ENCODE results near the gene MMP27.
"Not testable (repeated sequence)": the region's sequence is repeated elsewhere in the genome, so short reads cannot be mapped to it uniquely, and the experiment has no call there.

MMP27 gene

GRCh38 chr11:102705626-102706025 is at the start of gene MMP27:
Gene MMP27 (minus strand): TSS chr11:102705769. CDS start chr11:102705714, 55 bp downstream.
- no peak for DNase-seq (ENCODE audit: low spot score)

- no peak for DNase-seq (ENCODE audit: low spot score)
Measured at GRCh38 chr11:102753267-102753666, 47.7 kb upstream of the MMP27 start.

- no peak for DNase-seq (ENCODE audit: low spot score)
Measured at GRCh38 chr11:102751673-102752072, 46.1 kb upstream of the MMP27 start.

- no peak for DNase-seq (ENCODE audit: low spot score)
Measured at GRCh38 chr11:102749101-102749722, 43.6 kb upstream of the MMP27 start.

- not testable (repeated sequence) for DNase-seq (ENCODE audit: low spot score)
Measured at GRCh38 chr11:102746746-102747578, 41.4 kb upstream of the MMP27 start.

- no peak for DNase-seq (ENCODE audit: low spot score)
Measured at GRCh38 chr11:102734650-102735049, 29.1 kb upstream of the MMP27 start.

- DNase-seq (ENCODE audit: low spot score) = peak; percentile 53
Measured at GRCh38 chr11:102733232-102733875, 27.8 kb upstream of the MMP27 start.

- DNase-seq (ENCODE audit: low spot score) = not testable (repeated sequence)
Measured at GRCh38 chr11:102730944-102731343, 25.4 kb upstream of the MMP27 start.

- DNase-seq (ENCODE audit: low spot score) = peak; percentile 24
Measured at GRCh38 chr11:102729849-102730815, 24.6 kb upstream of the MMP27 start.

- no peak for DNase-seq (ENCODE audit: low spot score)
Measured at GRCh38 chr11:102727890-102728289, 22.3 kb upstream of the MMP27 start.

GRCh38 chr11:102724904-102725500 is 19.4 kb upstream of the MMP27 start, which contains the start of gene MMP8:
Gene MMP8 (minus strand): TSS chr11:102724954. CDS start chr11:102724855, 99 bp downstream.
- DNase-seq (ENCODE audit: low spot score) = peak; percentile 28

- DNase-seq (ENCODE audit: low spot score) = no peak
Measured at GRCh38 chr11:102722821-102723220, 17.3 kb upstream of the MMP27 start.

GRCh38 chr11:102719620-102720277 is 14.2 kb upstream of the MMP27 start:
- DNase-seq (ENCODE audit: low spot score) = no peak

GRCh38 chr11:102717280-102717679 is 11.7 kb upstream of the MMP27 start:
- DNase-seq (ENCODE audit: low spot score) = no peak

- no peak for DNase-seq (ENCODE audit: low spot score)
Measured at GRCh38 chr11:102716527-102716926, 11.0 kb upstream of the MMP27 start.

GRCh38 chr11:102712137-102712536 is 6.6 kb upstream of the MMP27 start:
- no peak for DNase-seq (ENCODE audit: low spot score)

- peak; percentile 45 for DNase-seq (ENCODE audit: low spot score)
Measured at GRCh38 chr11:102709201-102709945, 3.8 kb upstream of the MMP27 start.

GRCh38 chr11:102708654-102709053 is 3.1 kb upstream of the MMP27 start:
- no peak for DNase-seq (ENCODE audit: low spot score)

GRCh38 chr11:102704841-102705240 is 728 bp downstream of the MMP27 start:
- peak; percentile 9 for DNase-seq (ENCODE audit: low spot score)
